KOPT-K1 (cell line): Measurements from ENCODE around the gene ESRRA.

Experiments used
- H3K27ac ChIP-seq: fragments of 200-600 bp; sonication (generic); 2 replicates; pipeline ENCODE4 v1.5.1; 2016; ENCODE audit warnings: antibody characterized with exemption, mild to moderate bottlenecking, low read depth, low read length; ENCODE audit not compliant: poor library complexity, severe bottlenecking
- H3K36me3 ChIP-seq: fragments of 200-600 bp; sonication (generic); 2 replicates; pipeline ENCODE4 v1.5.1; 2017; ENCODE audit warnings: antibody characterized with exemption, mild to moderate bottlenecking, low read length, moderate library complexity; ENCODE audit not compliant: insufficient read depth
- H3K9me3 ChIP-seq: fragments of 200-600 bp; sonication (generic); 2 replicates; pipeline ENCODE4 v1.5.1; 2017; ENCODE audit warnings: antibody characterized with exemption, low read length, mild to moderate bottlenecking; ENCODE audit not compliant: insufficient read depth, poor library complexity, severe bottlenecking

Gene ESRRA

DNA sequence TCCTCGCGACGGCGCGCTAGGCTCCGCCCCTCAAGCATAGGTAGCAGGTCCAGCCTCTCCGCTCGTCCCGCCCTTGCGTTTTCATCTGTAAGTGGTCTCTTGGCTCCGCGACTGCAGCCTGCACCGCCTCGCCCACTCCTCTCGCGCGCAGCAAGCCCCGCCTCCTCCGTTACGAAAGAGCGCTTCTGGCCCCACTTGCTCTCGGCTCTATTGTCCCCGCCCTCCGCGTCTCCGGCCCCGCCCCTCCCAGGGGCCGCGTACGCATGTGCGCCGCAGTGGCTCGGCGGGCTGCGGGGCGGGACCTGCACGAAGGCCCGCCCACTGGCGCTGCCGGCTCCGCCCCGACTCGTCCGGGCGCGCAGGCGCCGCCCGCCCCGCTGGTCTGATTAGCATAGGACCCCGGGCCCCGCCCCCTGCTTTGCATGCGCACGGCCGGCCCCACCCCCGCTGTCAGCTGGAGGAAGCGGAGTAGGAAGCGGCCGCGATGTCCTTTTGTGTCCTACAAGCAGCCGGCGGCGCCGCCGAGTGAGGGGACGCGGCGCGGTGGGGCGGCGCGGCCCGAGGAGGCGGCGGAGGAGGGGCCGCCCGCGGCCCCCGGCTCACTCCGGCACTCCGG is at the start of gene ESRRA:
ESRRA (plus strand) TSS at position 450 of the 616 bp plus-strand sequence. CDS start 1,656 bp downstream, outside the sequence.
- H3K9me3 ChIP-seq, result no peaks in the 10 kb centered on the region
- peaks cover 27% of the 10 kb centered on the region for H3K36me3 ChIP-seq
- H3K27ac ChIP-seq, result peak within 1 kb of the TSS; percentile 96

DNA sequence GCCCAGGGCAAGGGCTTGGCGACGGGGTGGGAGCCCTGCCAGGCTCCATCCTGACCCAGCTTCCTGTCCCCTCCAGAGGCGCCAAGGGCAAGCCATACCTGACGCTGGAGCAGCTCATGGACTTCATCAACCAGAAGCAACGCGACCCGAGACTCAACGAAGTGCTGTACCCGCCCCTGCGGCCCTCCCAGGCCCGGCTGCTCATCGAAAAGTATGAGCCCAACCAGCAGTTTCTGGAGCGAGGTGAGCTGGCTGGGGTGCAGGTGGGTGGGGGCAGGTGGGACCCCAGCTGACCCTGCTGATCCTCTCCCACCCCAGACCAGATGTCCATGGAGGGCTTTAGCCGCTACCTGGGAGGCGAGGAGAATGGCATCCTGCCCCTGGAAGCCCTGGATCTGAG is 49.0 kb upstream of the ESRRA start:
- peaks cover 24% of the 10 kb centered on the region; the same call in 1 of the 2 replicates for H3K36me3 ChIP-seq
- no peaks in the 10 kb centered on the region for H3K9me3 ChIP-seq
- no peak overlapping the region for H3K27ac ChIP-seq

DNA sequence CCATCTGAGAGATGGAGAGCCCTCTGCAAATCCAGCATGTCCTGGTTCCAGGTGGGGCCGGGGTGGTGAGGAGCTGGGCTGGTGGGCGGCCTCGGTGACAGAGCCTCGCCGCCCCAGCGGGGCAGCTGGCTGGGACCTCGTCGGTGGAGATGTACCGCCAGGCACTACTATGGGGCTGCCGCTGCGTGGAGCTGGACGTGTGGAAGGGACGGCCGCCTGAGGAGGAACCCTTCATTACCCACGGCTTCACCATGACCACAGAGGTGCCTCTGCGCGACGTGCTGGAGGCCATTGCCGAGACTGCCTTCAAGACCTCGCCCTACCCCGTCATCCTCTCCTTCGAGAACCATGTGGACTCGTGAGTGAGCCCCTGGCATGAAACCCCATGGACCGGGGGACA is 47.0 kb upstream of the ESRRA start:
- H3K27ac ChIP-seq, result no peak overlapping the region
- peaks cover 24% of the 10 kb centered on the region; the same call in 1 of the 2 replicates for H3K36me3 ChIP-seq
- no peaks in the 10 kb centered on the region for H3K9me3 ChIP-seq

DNA sequence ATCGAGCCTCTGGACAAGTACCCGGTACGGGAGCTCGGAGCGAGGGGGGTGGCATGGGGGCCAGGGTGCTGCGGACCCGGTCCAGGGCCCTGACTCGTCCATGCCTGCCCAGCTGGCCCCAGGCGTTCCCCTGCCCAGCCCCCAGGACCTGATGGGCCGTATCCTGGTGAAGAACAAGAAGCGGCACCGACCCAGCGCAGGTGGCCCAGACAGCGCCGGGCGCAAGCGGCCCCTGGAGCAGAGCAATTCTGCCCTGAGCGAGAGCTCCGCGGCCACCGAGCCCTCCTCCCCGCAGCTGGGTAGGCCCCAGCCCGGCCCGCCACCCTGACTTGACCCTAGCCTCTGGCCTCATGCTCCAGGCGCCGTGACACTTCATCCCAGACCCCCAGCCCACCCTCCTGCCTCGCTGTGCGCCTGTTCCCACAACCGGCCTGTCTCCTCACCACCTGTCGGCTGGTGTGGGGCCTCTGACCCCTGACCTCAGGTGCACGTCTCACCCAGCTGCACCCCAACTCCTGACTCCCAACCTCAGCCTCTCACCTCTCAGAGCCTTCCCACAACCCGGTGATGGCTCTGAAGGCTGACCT is 46.3 kb upstream of the ESRRA start:
- Histone ChIP-seq H3K9me3 (no peaks in the 10 kb centered on the region), H3K27ac (no peak overlapping the region), H3K36me3 (peaks cover 24% of the 10 kb centered on the region; the same call in 1 of the 2 replicates)

DNA sequence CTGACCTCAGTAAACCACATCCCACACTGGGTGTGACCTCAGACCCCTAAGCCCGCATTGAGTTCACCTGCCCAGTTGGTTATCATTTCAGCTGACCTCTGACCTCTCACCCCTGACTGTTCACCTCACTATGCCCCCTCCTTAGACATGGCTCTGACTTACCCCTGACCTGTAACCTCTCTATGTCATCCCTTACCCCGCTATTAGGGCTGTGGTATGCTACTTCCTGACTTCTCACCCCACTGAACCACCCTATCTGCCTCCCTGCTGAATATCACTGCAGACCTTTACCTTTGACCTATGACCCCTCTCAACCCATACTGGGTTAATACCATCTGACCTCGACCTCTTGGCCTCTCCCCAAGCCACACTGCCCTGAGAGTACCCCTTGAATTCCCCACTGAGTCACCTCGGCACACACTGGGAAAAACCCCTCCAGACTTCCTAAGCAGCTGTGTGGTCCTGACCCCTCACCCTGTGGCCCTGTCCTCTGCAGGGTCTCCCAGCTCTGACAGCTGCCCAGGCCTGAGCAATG is 45.7 kb upstream of the ESRRA start:
- Histone ChIP-seq H3K27ac (no peak overlapping the region), H3K36me3 (peaks cover 24% of the 10 kb centered on the region; the same call in 1 of the 2 replicates), H3K9me3 (no peaks in the 10 kb centered on the region)

DNA sequence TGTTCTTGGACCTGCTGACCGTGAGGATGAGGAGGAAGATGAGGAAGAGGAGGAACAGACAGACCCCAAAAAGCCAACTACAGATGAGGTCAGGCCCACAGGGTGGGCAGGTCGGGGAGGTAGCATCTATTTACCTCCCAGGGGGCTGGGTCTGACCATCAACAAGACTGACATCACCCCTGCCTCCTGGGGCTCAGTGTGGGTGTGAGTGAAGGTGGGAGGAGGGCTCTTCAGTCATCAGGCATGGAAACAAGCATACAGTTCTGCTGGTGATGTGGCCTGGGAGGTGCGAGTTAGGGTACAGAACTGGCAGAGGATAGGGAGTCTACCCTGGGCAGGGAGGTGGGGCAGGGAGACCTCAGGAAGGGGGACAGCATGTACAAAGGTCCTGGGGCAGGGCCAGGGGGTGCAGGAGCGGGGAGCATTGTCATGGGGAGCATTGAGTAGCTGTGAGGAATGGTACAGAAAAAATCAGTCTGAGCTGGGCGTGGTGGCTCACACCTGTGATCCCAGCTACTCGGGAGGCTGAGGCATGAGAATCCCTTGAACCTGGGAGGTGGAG is 45.1 kb upstream of the ESRRA start:
- H3K36me3 ChIP-seq, result peaks cover 24% of the 10 kb centered on the region; the same call in 1 of the 2 replicates
- H3K9me3 ChIP-seq, result no peaks in the 10 kb centered on the region
- H3K27ac ChIP-seq, result no peak overlapping the region

DNA sequence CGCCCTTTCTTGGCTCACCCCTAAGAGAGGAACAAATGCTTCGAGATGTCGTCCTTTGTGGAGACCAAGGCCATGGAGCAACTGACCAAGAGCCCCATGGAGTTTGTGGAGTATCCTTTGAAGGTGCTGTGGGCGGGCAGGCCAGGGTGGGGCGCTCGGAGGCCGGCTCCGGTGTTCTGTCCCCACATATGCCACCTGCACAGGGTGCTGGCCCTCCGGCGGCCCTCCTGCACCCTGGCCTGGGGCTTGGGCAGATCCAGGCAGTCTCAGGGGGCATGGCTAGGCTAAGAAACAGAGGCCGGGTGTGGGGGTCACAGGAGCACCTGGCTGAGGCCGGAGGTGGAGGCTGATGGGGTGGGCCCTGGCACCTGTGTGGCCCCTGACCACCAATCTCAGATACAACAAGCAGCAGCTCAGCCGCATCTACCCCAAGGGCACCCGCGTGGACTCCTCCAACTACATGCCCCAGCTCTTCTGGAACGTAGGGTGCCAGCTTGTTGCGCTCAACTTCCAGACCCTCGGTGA is 43.7 kb upstream of the ESRRA start:
- H3K9me3 ChIP-seq, result no peaks in the 10 kb centered on the region
- H3K27ac ChIP-seq, result no peak overlapping the region
- H3K36me3 ChIP-seq, result peaks cover 19% of the 10 kb centered on the region; the same call in 1 of the 2 replicates

DNA sequence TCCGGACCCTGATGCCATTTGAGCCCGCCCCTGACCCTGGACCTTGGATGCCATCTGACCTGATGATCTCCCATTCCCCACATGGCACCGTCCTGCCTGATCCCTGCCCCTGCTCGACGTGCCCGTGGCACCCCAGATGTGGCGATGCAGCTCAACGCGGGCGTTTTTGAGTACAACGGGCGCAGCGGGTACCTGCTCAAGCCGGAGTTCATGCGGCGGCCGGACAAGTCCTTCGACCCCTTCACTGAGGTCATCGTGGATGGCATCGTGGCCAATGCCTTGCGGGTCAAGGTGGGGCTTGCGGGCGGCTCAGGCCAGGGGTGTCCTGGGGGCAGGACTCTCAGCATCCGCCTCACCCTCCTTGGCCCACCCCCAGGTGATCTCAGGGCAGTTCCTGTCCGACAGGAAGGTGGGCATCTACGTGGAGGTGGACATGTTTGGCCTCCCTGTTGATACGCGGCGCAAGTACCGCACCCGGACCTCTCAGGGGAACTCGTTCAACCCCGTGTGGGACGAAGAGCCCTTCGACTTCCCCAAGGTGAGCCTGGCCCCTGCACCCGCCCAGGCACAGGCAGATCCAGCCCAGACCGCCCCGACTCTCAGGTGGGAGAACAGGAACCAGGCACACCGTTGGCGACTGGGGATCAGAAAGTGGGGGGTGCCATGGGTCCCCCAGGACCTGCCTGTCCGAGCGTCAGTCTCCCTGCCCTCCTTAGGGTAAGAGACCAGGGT is 42.9 kb upstream of the ESRRA start:
- H3K27ac ChIP-seq, result no peak overlapping the region
- peaks cover 18% of the 10 kb centered on the region; the same call in 1 of the 2 replicates for H3K36me3 ChIP-seq
- no peaks in the 10 kb centered on the region for H3K9me3 ChIP-seq

DNA sequence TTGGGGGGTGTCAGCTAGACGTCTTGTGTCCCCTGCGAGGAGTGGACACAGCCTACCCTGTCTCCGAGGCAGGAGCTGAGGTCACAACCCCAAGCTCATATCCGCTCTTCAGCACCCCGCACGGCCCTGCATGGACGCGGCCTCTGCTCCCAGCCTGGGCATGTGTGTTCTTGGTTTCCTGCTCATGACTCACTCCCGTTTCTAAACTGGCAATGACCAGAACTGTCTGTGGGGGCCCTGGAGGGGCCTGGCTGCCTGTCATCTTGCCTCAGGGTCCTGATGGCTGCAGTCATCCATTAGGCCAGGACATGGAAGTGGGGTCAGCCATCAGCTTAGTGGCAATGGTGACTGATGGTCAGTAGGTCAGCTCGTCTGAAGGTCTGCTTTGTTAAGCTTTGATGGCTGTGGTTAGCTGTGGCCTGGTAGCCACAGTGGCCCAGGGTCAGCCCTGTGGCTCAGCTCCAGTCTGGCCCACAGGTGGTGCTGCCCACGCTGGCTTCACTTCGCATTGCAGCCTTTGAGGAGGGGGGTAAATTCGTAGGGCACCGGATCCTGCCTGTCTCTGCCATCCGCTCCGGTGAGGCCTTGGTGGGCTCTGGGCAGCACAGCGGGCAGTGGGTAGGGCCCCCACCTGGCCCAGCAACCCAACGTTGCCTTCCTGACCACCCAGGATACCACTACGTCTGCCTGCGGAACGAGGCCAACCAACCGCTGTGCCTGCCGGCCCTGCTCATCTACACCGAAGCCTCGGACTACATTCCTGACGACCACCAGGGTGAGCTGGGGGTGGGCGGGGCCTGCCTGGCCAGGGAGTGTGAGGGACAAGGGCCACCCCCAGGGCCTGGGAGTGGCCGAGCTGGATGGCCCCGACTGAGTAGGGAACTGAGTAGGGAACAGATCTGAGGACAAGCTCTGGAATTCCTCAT is 42.0 kb upstream of the ESRRA start:
- H3K27ac ChIP-seq, result no peak overlapping the region
- H3K9me3 ChIP-seq, result no peaks in the 10 kb centered on the region
- peaks cover 16% of the 10 kb centered on the region; the same call in 1 of the 2 replicates for H3K36me3 ChIP-seq

DNA sequence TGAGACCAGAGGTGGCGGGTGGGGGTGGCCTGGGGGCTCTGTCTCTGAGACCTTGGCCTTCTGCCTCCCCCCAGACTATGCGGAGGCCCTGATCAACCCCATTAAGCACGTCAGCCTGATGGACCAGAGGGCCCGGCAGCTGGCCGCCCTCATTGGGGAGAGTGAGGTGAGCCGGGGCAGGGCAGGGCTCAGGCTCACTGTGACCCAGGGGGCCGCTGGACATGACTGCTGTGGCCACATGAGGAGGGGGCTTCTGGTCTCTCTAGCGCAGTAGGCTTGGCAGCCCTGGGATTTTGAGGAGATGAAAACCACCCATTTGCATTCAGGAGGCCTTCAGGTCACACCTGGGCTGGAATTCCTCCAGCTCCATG is 41.4 kb upstream of the ESRRA start:
- Histone ChIP-seq H3K9me3 (no peaks in the 10 kb centered on the region), H3K36me3 (peaks cover 11% of the 10 kb centered on the region; the same call in 1 of the 2 replicates), H3K27ac (no peak overlapping the region)

DNA sequence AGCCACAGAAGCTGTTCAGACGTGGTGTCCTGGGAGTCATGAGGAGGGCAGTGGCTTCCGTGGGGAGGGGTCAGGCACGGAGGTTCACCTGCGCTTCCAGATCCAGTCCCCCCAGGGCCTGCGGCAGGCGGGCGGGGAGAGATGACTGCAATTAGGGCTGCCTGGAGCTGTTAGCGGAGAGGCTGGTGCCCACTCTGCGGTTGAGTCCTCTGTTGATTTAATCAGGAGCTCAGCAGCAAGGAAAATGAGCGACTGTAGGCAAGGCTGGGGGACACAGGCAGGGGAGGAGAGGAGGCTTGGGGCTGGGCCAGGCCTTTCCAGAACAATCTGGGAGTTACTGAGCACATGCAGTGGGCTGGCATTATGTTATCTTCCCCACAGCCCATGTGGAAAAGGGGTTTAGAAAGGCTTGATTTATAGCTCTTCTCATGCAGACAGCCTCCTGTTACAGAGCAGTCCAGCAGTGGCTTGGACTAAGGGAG is 40.9 kb upstream of the ESRRA start:
- no peak overlapping the region for H3K27ac ChIP-seq
- H3K9me3 ChIP-seq, result no peaks in the 10 kb centered on the region
- peaks cover 9% of the 10 kb centered on the region; the same call in 1 of the 2 replicates for H3K36me3 ChIP-seq

DNA sequence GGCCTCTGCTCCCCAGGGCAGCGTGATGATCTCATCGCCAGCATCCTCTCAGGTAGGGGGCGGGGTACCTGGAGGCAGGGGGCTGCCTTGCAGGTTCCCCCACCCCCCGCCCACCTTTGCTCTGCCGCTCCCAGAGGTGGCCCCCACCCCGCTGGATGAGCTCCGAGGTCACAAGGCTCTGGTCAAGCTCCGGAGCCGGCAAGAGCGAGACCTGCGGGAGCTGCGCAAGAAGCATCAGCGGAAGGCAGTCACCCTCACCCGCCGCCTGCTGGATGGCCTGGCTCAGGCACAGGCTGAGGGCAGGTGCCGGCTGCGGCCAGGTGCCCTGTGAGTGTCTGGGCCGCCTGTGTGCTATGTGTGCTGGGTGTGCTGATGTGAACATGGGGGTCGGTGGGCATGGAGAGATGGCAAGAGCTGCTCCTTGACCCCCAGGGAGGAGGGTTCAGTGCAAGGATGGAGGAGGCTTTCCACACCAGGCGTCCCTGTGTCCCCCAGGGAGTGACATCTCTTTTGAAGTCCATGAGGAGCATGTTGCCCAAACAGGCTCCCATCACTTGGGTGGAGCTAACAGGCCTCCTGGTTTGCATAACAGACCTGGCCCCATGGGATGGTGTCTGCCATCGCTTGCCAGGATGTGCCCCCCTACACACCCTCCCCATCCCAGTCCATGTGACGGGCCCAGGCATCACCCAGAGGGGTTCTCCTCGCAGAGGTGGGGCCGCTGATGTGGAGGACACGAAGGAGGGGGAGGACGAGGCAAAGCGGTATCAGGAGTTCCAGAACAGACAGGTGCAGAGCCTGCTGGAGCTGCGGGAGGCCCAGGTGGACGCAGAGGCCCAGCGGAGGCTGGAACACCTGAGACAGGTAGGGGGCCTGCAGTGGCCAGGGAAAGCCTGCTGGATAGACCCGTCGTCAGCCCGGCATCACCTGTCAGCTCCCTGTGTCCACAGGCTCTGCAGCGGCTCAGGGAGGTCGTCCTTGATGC is 39.9 kb upstream of the ESRRA start:
- no peaks in the 10 kb centered on the region; the same call in 1 of the 2 replicates for H3K36me3 ChIP-seq

DNA sequence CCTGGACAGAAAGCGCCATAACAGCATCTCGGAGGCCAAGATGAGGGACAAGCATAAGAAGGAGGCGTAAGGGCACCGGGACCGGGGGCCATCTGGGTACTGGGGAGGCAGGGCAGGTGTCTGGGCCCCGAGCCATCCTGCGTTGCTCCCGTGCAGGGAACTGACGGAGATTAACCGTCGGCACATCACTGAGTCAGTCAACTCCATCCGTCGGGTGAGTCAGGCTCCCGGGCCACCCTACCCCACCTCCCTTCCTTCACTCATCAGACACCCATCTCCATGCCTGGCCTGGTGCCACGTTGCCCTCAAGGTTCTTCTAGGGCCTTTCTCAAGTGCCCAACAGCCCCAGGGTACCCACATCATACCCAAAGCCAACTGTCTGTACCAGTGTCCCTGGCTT is 39.0 kb upstream of the ESRRA start:
- no peaks in the 10 kb centered on the region; the same call in 1 of the 2 replicates for H3K36me3 ChIP-seq
- H3K27ac ChIP-seq, result no peak overlapping the region
- H3K9me3 ChIP-seq, result no peaks in the 10 kb centered on the region

More for the DNA sequence above, 39.9 kb upstream of the ESRRA start:
- no peak overlapping the region for H3K27ac ChIP-seq
- H3K9me3 ChIP-seq, result no peaks in the 10 kb centered on the region
